HepG2 (cell line): Measurements from ENCODE around the gene TAF7. TPM values are rescaled to one million over a fixed set of nuclear protein-coding genes. Genes with fewer than 3 reads are reported as not detected.

Source experiments
- ATAC-seq: fragments of 200-7000 bp; cut with Tn5 transposase; 3 replicates; pipeline ENCODE4 v1.9.1; 2020; ENCODE audit warnings: mild to moderate bottlenecking, moderate library complexity
- BruUV-seq: library from RNA; stranded (reverse); fragments of 400-500 nt; replicated peaks from 2 replicates; lab custom pipeline; 2021; lab: Mats Ljungman, UMichigan
- CTCF ChIA-PET: fragments of 300-600 bp; formaldehyde crosslinking; extraction: SDS; loops from one replicate; lab custom pipeline; 2021; ENCODE audit warnings: low total read pairs, inconsistent platforms, low intra/inter-chr PET ratio; lab: Yijun Ruan, JAX
- POLR2A ChIA-PET: fragments of 350-600 bp; sonication (Branson Sonifier 250); formaldehyde crosslinking; loops from one replicate; lab custom pipeline; 2020; ENCODE audit warnings: antibody characterized with exemption, inconsistent platforms; lab: Yijun Ruan, JAX
- DNase-seq: peaks from one replicate; pipeline ENCODE4 v3.0.0-alpha.2; 2015; ENCODE audit warnings: low spot score
- FAIRE-seq: peaks from 3 replicates; lab custom pipeline; 2011; peaks lifted over from hg19 to GRCh38; lab: Jason Lieb, UNC
- H2AFZ ChIP-seq: one replicate; pipeline ENCODE4 v1.6.1; 2011; ENCODE audit warnings: low read length, inconsistent platforms
- H3K27ac ChIP-seq: fragments of 300-600 bp; 3 replicates; pipeline ENCODE4 v1.8.0; 2011; ENCODE audit warnings: mixed run types, mild to moderate bottlenecking, mixed read lengths, low read length, inconsistent platforms; ENCODE audit not compliant: insufficient read depth; ENCODE audit errors: extremely low read length
- H3K27me3 ChIP-seq, 2 experiments: fragments of 200-600 bp in 1 of 2; 2 replicates in 1 of 2; 3 replicates in 1 of 2; pipeline versions ENCODE4 v1.6.0 to v1.8.0; 2011; ENCODE audit warnings: low read length in 2 of 2, mild to moderate bottlenecking in 2 of 2, moderate library complexity in 2 of 2, inconsistent platforms in 1 of 2; ENCODE audit not compliant: insufficient read depth in 2 of 2, control insufficient read depth in 1 of 2
- H3K36me3 ChIP-seq, 2 experiments: fragments of 200-600 bp in 1 of 2; replicated peaks in 1 of 2; 2 replicates in 1 of 2; 3 replicates in 1 of 2; pipeline versions ENCODE4 v1.5.1 to v1.8.0; 2011; ENCODE audit warnings: low read length in 2 of 2, inconsistent platforms in 1 of 2; ENCODE audit not compliant: insufficient read depth in 2 of 2, control insufficient read depth in 1 of 2
- H3K4me1 ChIP-seq: 2 replicates; pipeline ENCODE4 v1.5.1; 2012; ENCODE audit warnings: low read length, inconsistent platforms; ENCODE audit not compliant: insufficient read depth
- H3K4me2 ChIP-seq: 2 replicates; pipeline ENCODE4 v1.6.0; 2011; ENCODE audit warnings: low read depth, low read length, inconsistent platforms
- H3K4me3 ChIP-seq, 3 experiments: fragments of 200-600 bp in 1 of 3; sonication (generic), shearing (Covaris generic) in 1 of 3; replicated peaks in 1 of 3; 2 replicates each; pipeline ENCODE4 v1.5.1; 2011 to 2016; ENCODE audit warnings: low read length in 3 of 3, inconsistent platforms in 2 of 3, low read depth in 2 of 3, mild to moderate bottlenecking in 2 of 3, control low read depth in 1 of 3, mixed read lengths in 1 of 3; ENCODE audit not compliant: insufficient read depth in 1 of 3
- H3K79me2 ChIP-seq: one replicate; pipeline ENCODE4 v1.6.1; 2011; ENCODE audit warnings: low read length, inconsistent platforms; ENCODE audit not compliant: insufficient read depth
- H3K9ac ChIP-seq: 2 replicates; pipeline ENCODE4 v1.6.0; 2011; ENCODE audit warnings: mild to moderate bottlenecking, low read depth, low read length, inconsistent platforms; ENCODE audit not compliant: insufficient read depth
- H3K9me3 ChIP-seq: 2 replicates; pipeline ENCODE4 v1.5.1; 2012; ENCODE audit warnings: mild to moderate bottlenecking, low read length
- H4K20me1 ChIP-seq: 2 replicates; pipeline ENCODE4 v1.6.0; 2011; ENCODE audit warnings: inconsistent platforms, mild to moderate bottlenecking, low read length, moderate library complexity; ENCODE audit not compliant: insufficient read depth
- KLF6 ChIP-seq: IDR thresholded peaks from 2 replicates; pipeline ENCODE4 v1.8.0; 2016; ENCODE audit warnings: missing biosample characterization, missing genetic modification reagents
- MED8 ChIP-seq: sonication (generic); formaldehyde crosslinking; IDR thresholded peaks from 2 replicates; pipeline ENCODE4 v1.8.1; 2023; ENCODE audit warnings: mild to moderate bottlenecking, missing genetic modification reagents; ENCODE audit not compliant: insufficient replicate concordance
- TARDBP ChIP-seq: sonication (generic); formaldehyde crosslinking; IDR thresholded peaks from 2 replicates; pipeline ENCODE4 v1.8.0; 2022; ENCODE audit warnings: mild to moderate bottlenecking, missing genetic modification reagents
- ZBTB37 ChIP-seq: sonication (generic); formaldehyde crosslinking; IDR thresholded peaks from 2 replicates; pipeline ENCODE4 v1.4.0; 2020; ENCODE audit warnings: mild to moderate bottlenecking, missing genetic modification reagents
- WGBS: methylation state at CpG from one replicate; pipeline ENCODE4 v1.1.6; 2017; ENCODE audit warnings: low lambda C conversion rate; 5-methylcytosine and 5-hydroxymethylcytosine counted together
- in situ Hi-C: cut with HindIII; loops from 2 replicates; pipeline ENCODE4 v1.10.0; 2017; ENCODE audit warnings: low pct_unique_long_range_greater_than_20kb; ENCODE audit not compliant: extremely low pct_ligation_motif_present
- intact Hi-C: fragments of 100-400 bp; cut with micrococcal nuclease; formaldehyde crosslinking; loops from one replicate; pipeline ENCODE4 v1.10.0; 2022; ENCODE audit not compliant: unreplicated experiment
- polyA plus RNA-seq, 8 experiments: library from polyadenylated mRNA; depleted of rRNA in 3 of 8; stranded (reverse) in 7 of 8; unstranded in 1 of 8; fragments of >200 nt; fragmentation: Illumina TruSeq in 4 of 8; extraction: Trizol in 4 of 8; gene quantifications; 2 replicates each; pipeline versions ENCODE4 v1.2.1 to v1.2.3, GENCODE V29; 2011 to 2016; ENCODE audit warnings: low read depth in 4 of 8, missing spikeins in 1 of 8, mixed read lengths in 1 of 8; ENCODE audit not compliant: insufficient read depth in 1 of 8
- total RNA-seq, 5 experiments: library from RNA; depleted of rRNA; stranded (reverse); fragments of >200 nt; fragmentation: Illumina TruSeq; extraction: Trizol; gene quantifications; 2 replicates each; pipeline ENCODE4 v1.2.3, GENCODE V29; 2016; ENCODE audit warnings: low read depth in 1 of 5
- TF ChIP-seq, protein P1 (sequence below): sonication (generic); formaldehyde crosslinking; IDR thresholded peaks from 2 replicates; pipeline ENCODE4 v1.5.1; 2020; ENCODE audit warnings: mild to moderate bottlenecking, missing genetic modification reagents, moderate library complexity
- TF ChIP-seq, protein P2 (sequence below): IDR thresholded peaks from 2 replicates; pipeline ENCODE4 v1.6.1; 2012; ENCODE audit warnings: inconsistent platforms
- TF ChIP-seq, protein P3 (sequence below): sonication (generic); formaldehyde crosslinking; IDR thresholded peaks from 2 replicates; pipeline ENCODE4 v1.4.0; 2020; ENCODE audit warnings: missing genetic modification reagents, borderline replicate concordance
- TF ChIP-seq, protein P4 (sequence below): fragments of 450-650 bp; IDR thresholded peaks from 2 replicates; pipeline ENCODE4 v1.6.1; 2016

Gene TAF7
- total and polyA plus RNA-seq, 2 of the 13 experiments (the other 11 are each of a cell fraction or from before 2014, with no cell fraction given) = 41.6 to 61.5 TPM

GRCh38 chr5:141330299-141331080 lies 9.9 kb upstream of the TAF7 start, which contains the start of gene PCDHGA1 (continued):
- TF ChIP-seq, protein P1, sequence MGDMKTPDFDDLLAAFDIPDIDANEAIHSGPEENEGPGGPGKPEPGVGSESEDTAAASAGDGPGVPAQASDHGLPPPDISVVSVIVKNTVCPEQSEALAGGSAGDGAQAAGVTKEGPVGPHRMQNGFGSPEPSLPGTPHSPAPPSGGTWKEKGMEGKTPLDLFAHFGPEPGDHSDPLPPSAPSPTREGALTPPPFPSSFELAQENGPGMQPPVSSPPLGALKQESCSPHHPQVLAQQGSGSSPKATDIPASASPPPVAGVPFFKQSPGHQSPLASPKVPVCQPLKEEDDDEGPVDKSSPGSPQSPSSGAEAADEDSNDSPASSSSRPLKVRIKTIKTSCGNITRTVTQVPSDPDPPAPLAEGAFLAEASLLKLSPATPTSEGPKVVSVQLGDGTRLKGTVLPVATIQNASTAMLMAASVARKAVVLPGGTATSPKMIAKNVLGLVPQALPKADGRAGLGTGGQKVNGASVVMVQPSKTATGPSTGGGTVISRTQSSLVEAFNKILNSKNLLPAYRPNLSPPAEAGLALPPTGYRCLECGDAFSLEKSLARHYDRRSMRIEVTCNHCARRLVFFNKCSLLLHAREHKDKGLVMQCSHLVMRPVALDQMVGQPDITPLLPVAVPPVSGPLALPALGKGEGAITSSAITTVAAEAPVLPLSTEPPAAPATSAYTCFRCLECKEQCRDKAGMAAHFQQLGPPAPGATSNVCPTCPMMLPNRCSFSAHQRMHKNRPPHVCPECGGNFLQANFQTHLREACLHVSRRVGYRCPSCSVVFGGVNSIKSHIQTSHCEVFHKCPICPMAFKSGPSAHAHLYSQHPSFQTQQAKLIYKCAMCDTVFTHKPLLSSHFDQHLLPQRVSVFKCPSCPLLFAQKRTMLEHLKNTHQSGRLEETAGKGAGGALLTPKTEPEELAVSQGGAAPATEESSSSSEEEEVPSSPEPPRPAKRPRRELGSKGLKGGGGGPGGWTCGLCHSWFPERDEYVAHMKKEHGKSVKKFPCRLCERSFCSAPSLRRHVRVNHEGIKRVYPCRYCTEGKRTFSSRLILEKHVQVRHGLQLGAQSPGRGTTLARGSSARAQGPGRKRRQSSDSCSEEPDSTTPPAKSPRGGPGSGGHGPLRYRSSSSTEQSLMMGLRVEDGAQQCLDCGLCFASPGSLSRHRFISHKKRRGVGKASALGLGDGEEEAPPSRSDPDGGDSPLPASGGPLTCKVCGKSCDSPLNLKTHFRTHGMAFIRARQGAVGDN (CRISPR knock-in tag) = peak; percentile 33
- TF ChIP-seq, protein P2, sequence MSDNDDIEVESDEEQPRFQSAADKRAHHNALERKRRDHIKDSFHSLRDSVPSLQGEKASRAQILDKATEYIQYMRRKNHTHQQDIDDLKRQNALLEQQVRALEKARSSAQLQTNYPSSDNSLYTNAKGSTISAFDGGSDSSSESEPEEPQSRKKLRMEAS = peak; percentile 49; the same call in 1 of the 2 replicates

GRCh38 chr5:141328231-141328630 lies 7.6 kb upstream of the TAF7 start:
- Histone ChIP-seq H3K27ac (no peak overlapping the region), H3K79me2 (no peaks in the 10 kb centered on the region), H3K27me3 (peaks cover 0 to 15% of the 10 kb centered on the region in 2 experiments; a peak in 2 of 5 replicates), H3K9me3 (0 out of 2 replicates have a peak, but pooled peaks cover 4% of the 10 kb centered on the region), H2AFZ (no peak overlapping the region), H3K4me2 (no peak overlapping the region), H4K20me1 (no peaks in the 10 kb centered on the region), H3K4me3 (no peak overlapping the region), H3K9ac (no peak overlapping the region), H3K4me1 (peaks cover 15% of the 10 kb centered on the region), H3K36me3 (no peaks in the 10 kb centered on the region)
- no TSS peak for BruUV-seq
- ChIA-PET POLR2A (no interaction called here), CTCF (no interaction called here)
- TF ChIP-seq MED8 (no peak), TARDBP (CRISPR knock-in tag) (no peak), ZBTB37 (no peak), KLF6 (CRISPR knock-in tag) (no peak)
- TF ChIP-seq, protein P3, sequence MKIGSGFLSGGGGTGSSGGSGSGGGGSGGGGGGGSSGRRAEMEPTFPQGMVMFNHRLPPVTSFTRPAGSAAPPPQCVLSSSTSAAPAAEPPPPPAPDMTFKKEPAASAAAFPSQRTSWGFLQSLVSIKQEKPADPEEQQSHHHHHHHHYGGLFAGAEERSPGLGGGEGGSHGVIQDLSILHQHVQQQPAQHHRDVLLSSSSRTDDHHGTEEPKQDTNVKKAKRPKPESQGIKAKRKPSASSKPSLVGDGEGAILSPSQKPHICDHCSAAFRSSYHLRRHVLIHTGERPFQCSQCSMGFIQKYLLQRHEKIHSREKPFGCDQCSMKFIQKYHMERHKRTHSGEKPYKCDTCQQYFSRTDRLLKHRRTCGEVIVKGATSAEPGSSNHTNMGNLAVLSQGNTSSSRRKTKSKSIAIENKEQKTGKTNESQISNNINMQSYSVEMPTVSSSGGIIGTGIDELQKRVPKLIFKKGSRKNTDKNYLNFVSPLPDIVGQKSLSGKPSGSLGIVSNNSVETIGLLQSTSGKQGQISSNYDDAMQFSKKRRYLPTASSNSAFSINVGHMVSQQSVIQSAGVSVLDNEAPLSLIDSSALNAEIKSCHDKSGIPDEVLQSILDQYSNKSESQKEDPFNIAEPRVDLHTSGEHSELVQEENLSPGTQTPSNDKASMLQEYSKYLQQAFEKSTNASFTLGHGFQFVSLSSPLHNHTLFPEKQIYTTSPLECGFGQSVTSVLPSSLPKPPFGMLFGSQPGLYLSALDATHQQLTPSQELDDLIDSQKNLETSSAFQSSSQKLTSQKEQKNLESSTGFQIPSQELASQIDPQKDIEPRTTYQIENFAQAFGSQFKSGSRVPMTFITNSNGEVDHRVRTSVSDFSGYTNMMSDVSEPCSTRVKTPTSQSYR (CRISPR knock-in tag) = no peak
- TF ChIP-seq, protein P4, sequence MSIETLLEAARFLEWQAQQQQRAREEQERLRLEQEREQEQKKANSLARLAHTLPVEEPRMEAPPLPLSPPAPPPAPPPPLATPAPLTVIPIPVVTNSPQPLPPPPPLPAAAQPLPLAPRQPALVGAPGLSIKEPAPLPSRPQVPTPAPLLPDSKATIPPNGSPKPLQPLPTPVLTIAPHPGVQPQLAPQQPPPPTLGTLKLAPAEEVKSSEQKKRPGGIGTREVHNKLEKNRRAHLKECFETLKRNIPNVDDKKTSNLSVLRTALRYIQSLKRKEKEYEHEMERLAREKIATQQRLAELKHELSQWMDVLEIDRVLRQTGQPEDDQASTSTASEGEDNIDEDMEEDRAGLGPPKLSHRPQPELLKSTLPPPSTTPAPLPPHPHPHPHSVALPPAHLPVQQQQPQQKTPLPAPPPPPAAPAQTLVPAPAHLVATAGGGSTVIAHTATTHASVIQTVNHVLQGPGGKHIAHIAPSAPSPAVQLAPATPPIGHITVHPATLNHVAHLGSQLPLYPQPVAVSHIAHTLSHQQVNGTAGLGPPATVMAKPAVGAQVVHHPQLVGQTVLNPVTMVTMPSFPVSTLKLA = no peak
- WGBS = no CpG with 5 or more reads among the region's 8 CpGs
- intact Hi-C loops (loop anchor here (5.0 kb wide), 1 partner anchor 234 kb away; no protein-coding TSS in a partner anchor), in situ Hi-C loops (no loop called here)
- no peak for FAIRE-seq
- no peak for ATAC-seq
- DNase-seq = no peak
